H1 (cell line): ENCODE measurements around the gene HS3ST6. TPM values are rescaled to one million over a fixed set of nuclear protein-coding genes. Genes with fewer than 3 reads are reported as not detected.

Experiments used
- CTCF ChIA-PET: fragments of 300-600 bp; sonication (Branson Sonifier 250); formaldehyde crosslinking; loops from one replicate; lab custom pipeline; 2021; ENCODE audit not compliant: partially characterized antibody; lab: Charles Lee
- POLR2A ChIA-PET: fragments of 300-600 bp; sonication (Branson Sonifier 250); formaldehyde crosslinking; loops from one replicate; lab custom pipeline; 2021; ENCODE audit warnings: inconsistent platforms; ENCODE audit not compliant: partially characterized antibody; lab: Charles Lee
- DNase-seq, 2 experiments: peaks; one replicate each; pipeline versions ENCODE4 v3.0.0 to v3.0.0-alpha.2; 2010 to 2022; ENCODE audit warnings: low spot score in 2 of 2, low read depth in 1 of 2, mixed read lengths in 1 of 2
- FAIRE-seq: peaks from 2 replicates; lab custom pipeline; 2011; peaks lifted over from hg19 to GRCh38; lab: Jason Lieb, UNC
- H2AFZ ChIP-seq: 2 replicates; pipeline ENCODE4 v1.8.1; 2012; ENCODE audit warnings: low read length, inconsistent platforms
- H2AK5ac ChIP-seq: 2 replicates; pipeline ENCODE4 v1.6.1; 2013; ENCODE audit warnings: low read depth, low read length
- H2BK120ac ChIP-seq: replicated peaks from 2 replicates; pipeline ENCODE3; 2013; ENCODE audit warnings: low read depth, low read length, inconsistent platforms
- H2BK12ac ChIP-seq: 2 replicates; pipeline ENCODE4 v1.6.1; 2013; ENCODE audit warnings: low read depth, low read length
- H2BK15ac ChIP-seq: 2 replicates; pipeline ENCODE4 v1.6.1; 2013; ENCODE audit warnings: low read length
- H2BK20ac ChIP-seq: 2 replicates; pipeline ENCODE4 v1.6.1; 2013; ENCODE audit warnings: low read length
- H2BK5ac ChIP-seq: 2 replicates; pipeline ENCODE4 v1.6.1; 2013; ENCODE audit warnings: low read depth, low read length
- H3K14ac ChIP-seq: 2 replicates; pipeline ENCODE4 v1.6.1; 2013; ENCODE audit warnings: inconsistent platforms; ENCODE audit not compliant: insufficient read length
- H3K18ac ChIP-seq: 2 replicates; pipeline ENCODE4 v1.6.1; 2013; ENCODE audit warnings: low read length; ENCODE audit errors: extremely low read depth
- H3K23ac ChIP-seq: 2 replicates; pipeline ENCODE4 v1.6.1; 2013; ENCODE audit warnings: inconsistent platforms; ENCODE audit not compliant: insufficient read length
- H3K23me2 ChIP-seq: 2 replicates; pipeline ENCODE4 v1.6.1; 2013; ENCODE audit warnings: low read depth, low read length
- H3K27ac ChIP-seq: 2 replicates; pipeline ENCODE4 v1.6.1; 2011; ENCODE audit warnings: low read depth, low read length, inconsistent platforms
- H3K27me3 ChIP-seq, 4 experiments: replicated peaks in 1 of 4; 1 replicate in 1 of 4; 2 replicates in 3 of 4; pipeline versions ENCODE4 v1.6.1 to v1.8.1; 2011 to 2013; ENCODE audit warnings: low read length in 3 of 4, mild to moderate bottlenecking in 3 of 4, inconsistent platforms in 2 of 4, mixed read lengths in 2 of 4, moderate library complexity in 1 of 4; ENCODE audit not compliant: control insufficient read depth in 3 of 4, insufficient read depth in 3 of 4; ENCODE audit errors: extremely low read depth in 1 of 4
- H3K36me3 ChIP-seq, 4 experiments: 2 replicates each; pipeline versions ENCODE4 v1.6.1 to v1.8.1; 2011 to 2013; ENCODE audit warnings: mild to moderate bottlenecking in 4 of 4, low read length in 3 of 4, moderate library complexity in 2 of 4, control low read depth in 1 of 4, inconsistent platforms in 1 of 4; ENCODE audit not compliant: insufficient read depth in 4 of 4, control insufficient read depth in 2 of 4
- H3K4ac ChIP-seq: replicated peaks from 2 replicates; pipeline ENCODE3; 2013; ENCODE audit warnings: low read length, low read depth, mixed read lengths, inconsistent platforms; ENCODE audit not compliant: insufficient read length
- H3K4me1 ChIP-seq, 4 experiments: replicated peaks in 1 of 4; 1 replicate in 1 of 4; 2 replicates in 3 of 4; pipeline versions ENCODE4 v1.6.1 to v1.8.1; 2011 to 2013; ENCODE audit warnings: low read length in 3 of 4, inconsistent platforms in 2 of 4, mixed read lengths in 1 of 4; ENCODE audit not compliant: insufficient read depth in 4 of 4, control insufficient read depth in 3 of 4
- H3K4me2 ChIP-seq, 2 experiments: 2 replicates each; pipeline versions ENCODE4 v1.6.1 to v1.8.1; 2011 to 2013; ENCODE audit warnings: low read depth in 2 of 2, low read length in 2 of 2, control low read depth in 1 of 2, inconsistent platforms in 1 of 2, mild to moderate bottlenecking in 1 of 2; ENCODE audit not compliant: insufficient read depth in 1 of 2
- H3K4me3 ChIP-seq, 4 experiments: fragments of 200-600, 300-600 bp in 1 of 4; sonication (generic), shearing (Covaris generic), sonication (Bioruptor Twin) in 1 of 4; 2 replicates each; pipeline versions ENCODE4 v1.5.1 to v1.8.1; 2011 to 2016; ENCODE audit warnings: low read length in 4 of 4, low read depth in 3 of 4, control low read depth in 2 of 4, inconsistent platforms in 2 of 4, mild to moderate bottlenecking in 2 of 4, mixed read lengths in 1 of 4, moderate library complexity in 1 of 4; ENCODE audit not compliant: insufficient read depth in 2 of 4; ENCODE audit errors: extremely low read depth in 1 of 4
- H3K56ac ChIP-seq: replicated peaks from 2 replicates; pipeline ENCODE3; 2013; ENCODE audit warnings: low read depth, mild to moderate bottlenecking, mixed read lengths, low read length, inconsistent platforms; ENCODE audit not compliant: insufficient read length
- H3K79me1 ChIP-seq: 2 replicates; pipeline ENCODE4 v1.6.1; 2013; ENCODE audit warnings: low read depth, low read length, control low read depth
- H3K79me2 ChIP-seq, 2 experiments: 2 replicates each; pipeline versions ENCODE4 v1.6.1 to v1.8.1; 2012 to 2013; ENCODE audit warnings: low read length in 2 of 2, mild to moderate bottlenecking in 2 of 2, inconsistent platforms in 1 of 2; ENCODE audit not compliant: insufficient read depth in 2 of 2, control insufficient read depth in 1 of 2
- H3K9ac ChIP-seq, 4 experiments: replicated peaks in 1 of 4; 1 replicate in 1 of 4; 2 replicates in 3 of 4; pipeline versions ENCODE4 v1.6.1 to v1.8.1; 2011 to 2013; ENCODE audit warnings: low read depth in 3 of 4, low read length in 3 of 4, control low read depth in 2 of 4, mild to moderate bottlenecking in 2 of 4, moderate library complexity in 2 of 4, inconsistent platforms in 1 of 4; ENCODE audit errors: extremely low read depth in 1 of 4
- H3K9me3 ChIP-seq, 2 experiments: 2 replicates each; pipeline versions ENCODE4 v1.6.1 to v1.8.1; 2012 to 2013; ENCODE audit warnings: mild to moderate bottlenecking in 2 of 2, moderate library complexity in 2 of 2, control low read depth in 1 of 2, inconsistent platforms in 1 of 2, low read depth in 1 of 2, low read length in 1 of 2, mixed read lengths in 1 of 2; ENCODE audit not compliant: insufficient read depth in 2 of 2
- H4K20me1 ChIP-seq, 2 experiments: replicated peaks in 1 of 2; 2 replicates each; pipeline versions ENCODE3 to v1.8.1; 2011 to 2013; ENCODE audit warnings: inconsistent platforms in 2 of 2, low read length in 2 of 2, mild to moderate bottlenecking in 1 of 2; ENCODE audit not compliant: insufficient read depth in 2 of 2, control insufficient read depth in 1 of 2
- H4K5ac ChIP-seq: 2 replicates; pipeline ENCODE4 v1.6.1; 2013; ENCODE audit warnings: low read length, low read depth, mixed read lengths, inconsistent platforms; ENCODE audit not compliant: insufficient read length
- H4K8ac ChIP-seq: 2 replicates; pipeline ENCODE4 v1.8.0; 2013; ENCODE audit warnings: mild to moderate bottlenecking, moderate library complexity, low read length, inconsistent platforms; ENCODE audit not compliant: insufficient read depth; ENCODE audit errors: extremely low read depth
- H4K91ac ChIP-seq: replicated peaks from 2 replicates; pipeline ENCODE3; 2013; ENCODE audit warnings: low read length, mixed read lengths, inconsistent platforms; ENCODE audit not compliant: insufficient read length
- BACH1 ChIP-seq: IDR thresholded peaks from 2 replicates; pipeline ENCODE4 v1.6.1; 2012; ENCODE audit warnings: low read length, improper control_type of control experiment
- CBX5 ChIP-seq: fragments of 300-800, 300-1000 bp; sonication (generic); IDR thresholded peaks from 2 replicates; pipeline ENCODE4 v1.7.1; 2016; ENCODE audit warnings: antibody characterized with exemption, low read length, low read depth
- CEBPB ChIP-seq: IDR thresholded peaks from 2 replicates; pipeline ENCODE4 v1.6.1; 2012; ENCODE audit warnings: low read depth, low read length
- EP300 ChIP-seq, 2 experiments: IDR thresholded peaks; 1 replicate in 1 of 2; 2 replicates in 1 of 2; pipeline ENCODE4 v1.6.1; 2011 to 2012; ENCODE audit warnings: low read depth in 2 of 2, low read length in 2 of 2, mild to moderate bottlenecking in 2 of 2, borderline replicate concordance in 1 of 2, inconsistent platforms in 1 of 2, moderate library complexity in 1 of 2
- GABPA ChIP-seq: IDR thresholded peaks from 2 replicates; pipeline ENCODE4 v1.6.1; 2011; ENCODE audit warnings: mild to moderate bottlenecking, low read length, moderate library complexity, borderline replicate concordance; ENCODE audit not compliant: insufficient read depth
- KDM5A ChIP-seq: fragments of 200-600 bp; IDR thresholded peaks from 2 replicates; pipeline ENCODE4 v1.7.1; 2012; ENCODE audit warnings: mild to moderate bottlenecking, low read length, inconsistent platforms, mixed read lengths
- RNF2 ChIP-seq: fragments of 200-900, 300-1000 bp; sonication (generic); IDR thresholded peaks from 2 replicates; pipeline ENCODE4 v1.7.1; 2016; ENCODE audit warnings: borderline replicate concordance, low read depth, mild to moderate bottlenecking, antibody characterized with exemption, low read length; ENCODE audit not compliant: poor library complexity, severe bottlenecking; ENCODE audit errors: missing control alignments
- SIN3A ChIP-seq, 2 experiments: IDR thresholded peaks in 1 of 2; conservative IDR thresholded peaks in 1 of 2; 2 replicates each; pipeline ENCODE4 v1.6.1; 2011 to 2012; ENCODE audit warnings: low read length in 2 of 2, improper control_type of control experiment in 1 of 2, low read depth in 1 of 2, mild to moderate bottlenecking in 1 of 2
- SP4 ChIP-seq: IDR thresholded peaks from 2 replicates; pipeline ENCODE4 v1.6.1; 2012; ENCODE audit warnings: low read length, inconsistent platforms
- TCF12 ChIP-seq: IDR thresholded peaks from 2 replicates; pipeline ENCODE4 v1.6.1; 2011; ENCODE audit warnings: low read depth, mild to moderate bottlenecking, low read length
- WGBS, 2 experiments: shearing (Covaris generic) in 1 of 2; methylation state at CpG; one replicate each; pipeline versions ENCODE4 v1.1.6 to v1.1.7; 2013 to 2015; ENCODE audit warnings: low lambda C conversion rate in 2 of 2, mixed read lengths in 2 of 2, inconsistent platforms in 1 of 2, low coverage in 1 of 2, missing lambda C conversion rate in 1 of 2; ENCODE audit not compliant: insufficient replicate concordance in 2 of 2, insufficient coverage in 1 of 2, insufficient read length in 1 of 2; ENCODE audit errors: extremely low coverage in 1 of 2, missing lambda C conversion rate in 1 of 2; 5-methylcytosine and 5-hydroxymethylcytosine counted together
- polyA plus RNA-seq, 7 experiments: library from polyadenylated mRNA; depleted of rRNA in 3 of 7; stranded (reverse) in 5 of 7; unstranded in 2 of 7; fragments of >200 nt in 5 of 7; fragments of 200-250 nt in 2 of 7; gene quantifications; 1 replicate in 5 of 7; 2 replicates in 1 of 7; 4 replicates in 1 of 7; pipeline versions ENCODE4 v1.2.1 to v1.2.3, GENCODE V29; 2011 to 2013; ENCODE audit warnings: missing spikeins in 2 of 7, mixed read lengths in 2 of 7
- total RNA-seq: library from RNA; stranded (reverse); fragmentation: NEBNext Ultra II Directional; extraction: Animal tissue kit (Norgen Biotek cat#: 25700); gene quantifications from 2 replicates; pipeline ENCODE4 v1.2.1, GENCODE V29; 2021

HS3ST6 gene
- total and polyA plus RNA-seq, 2 of the 8 experiments (the other 6 are each of a cell fraction or from before 2014, with no cell fraction given): 0.36 to 0.39 TPM

- ChIA-PET CTCF (interaction anchor here (0.9 to 3.6 kb wide), 5 partner anchors 15 to 428 kb away, joined by 3 to 13 read pairs (median 4); no protein-coding TSS in a partner anchor), POLR2A (interaction anchor here (3.1 kb wide), 1 partner anchor 86 kb away, joined by 8 read pairs; the partner anchor contains the start of gene RPS2)
- no peak for TF ChIP-seq CEBPB
- no peak for TF ChIP-seq TCF12
- no peak for TF ChIP-seq SP4
- no peak for TF ChIP-seq KDM5A
- no peak for TF ChIP-seq SIN3A (conservative IDR thresholded peaks at IDR 0.05 in 1 of 2, IDR thresholded peaks at IDR 0.05 in 1 of 2; ENCODE audit: low read depth in 1 of 2, low read length in 2 of 2)
- no peak for TF ChIP-seq BACH1
- no peak for TF ChIP-seq RNF2
- TF ChIP-seq GABPA: no peak
- TF ChIP-seq EP300 (IDR thresholded peaks at IDR 0.05; ENCODE audit: borderline replicate concordance in 1 of 2, low read depth in 2 of 2, low read length in 2 of 2): no peak
- TF ChIP-seq CBX5: no peak
- Histone ChIP-seq H3K4me3 (no peak overlapping the region), H2BK120ac (no peak overlapping the region), H3K23ac (no peak overlapping the region), H3K9ac (no peak overlapping the region), H3K56ac (no peak overlapping the region), H2BK5ac (no peak overlapping the region), H3K4me2 (no peak overlapping the region), H3K36me3 (no peaks in the 10 kb centered on the region), H3K9me3 (no peaks in the 10 kb centered on the region), H4K20me1 (no peaks in the 10 kb centered on the region), H3K27ac (no peak overlapping the region), H3K18ac (no peak overlapping the region), H2BK15ac (no peak overlapping the region), H2AFZ (no peak overlapping the region), H4K91ac (no peak overlapping the region), H3K79me1 (no peaks in the 10 kb centered on the region), H2AK5ac (no peak overlapping the region), H3K4me1 (peaks cover 0 to 2% (median 0%) of the 10 kb centered on the region in 4 experiments; a peak in 1 of 7 replicates), H2BK20ac (no peak overlapping the region), H3K27me3 (peaks cover 0 to 9% (median under 1%) of the 10 kb centered on the region in 4 experiments; a peak in 5 of 7 replicates), H4K8ac (no peak overlapping the region), H2BK12ac (no peak overlapping the region), H3K79me2 (no peaks in the 10 kb centered on the region), H3K4ac (no peak overlapping the region), H3K23me2 (no peaks in the 10 kb centered on the region), H3K14ac (no peak overlapping the region), H4K5ac (no peak overlapping the region)
- FAIRE-seq: no peak
- no peak for DNase-seq
- WGBS, 2 experiments: 84% methylated on average over 11 of the region's 11 CpGs; no CpG with 5 or more reads in 1 of the 2 experiments
These were observed 40.4 kb downstream of the HS3ST6 start for GRCh38 chr16:1877804-1878203.
